Activated CD8-positive, alpha-beta T cell treated with anti-CD3 and anti-CD28 coated beads, Interleukin-2, amount 10 ng/mL, durations not matched to agents 7 days and 5 days (primary cell): ENCODE measurements around the gene ABCA1. TPM values are rescaled to one million over a fixed set of nuclear protein-coding genes. Genes with fewer than 3 reads are reported as not detected.
"Not testable (repeated sequence)": the region's sequence is repeated elsewhere in the genome, so short reads cannot be mapped to it uniquely, and the experiment has no call there.

Source experiments
- ATAC-seq: fragments of 150-1000 bp; cut with Tn5 transposase; one replicate; pipeline ENCODE4 v1.10.0; 2021; ENCODE audit warnings: moderate library complexity
- CTCF ChIA-PET: fragments of 350-600 bp; sonication (Branson Sonifier 250); formaldehyde crosslinking; loops from one replicate; lab custom pipeline; 2021; ENCODE audit warnings: antibody characterized with exemption; lab: Charles Lee
- POLR2A ChIA-PET: fragments of 350-600 bp; sonication (Branson Sonifier 250); formaldehyde crosslinking; loops from one replicate; lab custom pipeline; 2021; ENCODE audit warnings: antibody characterized with exemption; lab: Charles Lee
- DNase-seq: peaks from one replicate; pipeline ENCODE4 v3.0.0-alpha.2; 2020
- H3K27ac Mint-ChIP-seq: one replicate; pipeline ENCODE4 v1.8.0; 2021; ENCODE audit warnings: mild to moderate bottlenecking, mixed read lengths
- H3K27me3 Mint-ChIP-seq: one replicate; pipeline ENCODE4 v1.8.0; 2021; ENCODE audit warnings: low read depth, mixed read lengths
- H3K36me3 Mint-ChIP-seq: one replicate; pipeline ENCODE4 v1.8.0; 2021; ENCODE audit warnings: low read depth, mixed read lengths
- H3K4me1 Mint-ChIP-seq: one replicate; pipeline ENCODE4 v1.8.0; 2021; ENCODE audit warnings: low read depth, mixed read lengths
- H3K4me3 Mint-ChIP-seq: one replicate; pipeline ENCODE4 v1.8.0; 2021; ENCODE audit warnings: mild to moderate bottlenecking, mixed read lengths
- H3K9me3 Mint-ChIP-seq: one replicate; pipeline ENCODE4 v1.8.0; 2022; ENCODE audit warnings: mixed read lengths; ENCODE audit not compliant: insufficient read depth
- total RNA-seq, 2 experiments: library from RNA; stranded (reverse); gene quantifications; one replicate each; pipeline ENCODE4 v1.2.3, GENCODE V29; 2021

The ABCA1 gene
- total RNA-seq, 2 experiments from 2014 or later: 0.03 TPM; not detected in 1

GRCh38 chr9:104779946-104780535 lies 147.9 kb downstream of the ABCA1 start:
- Mint-ChIP-seq H3K9me3 (no peaks in the 10 kb centered on the region), H3K27ac (no peak overlapping the region), H3K27me3 (peaks cover 4% of the 10 kb centered on the region), H3K4me3 (no peak overlapping the region), H3K36me3 (no peaks in the 10 kb centered on the region), H3K4me1 (no peaks in the 10 kb centered on the region)
- DNase-seq: no peak
- ChIA-PET CTCF (interaction anchor here (0.7 kb wide), 1 partner anchor 583 kb away, joined by 3 read pairs; no protein-coding TSS in a partner anchor), POLR2A (no interaction called here)
- ATAC-seq: no peak

- CTCF ChIA-PET: no interaction called here
- H3K36me3 Mint-ChIP-seq: no peaks in the 10 kb centered on the region
- no peak overlapping the region for H3K4me3 Mint-ChIP-seq
- DNase-seq: no peak
- no peaks in the 10 kb centered on the region for H3K4me1 Mint-ChIP-seq
- H3K27me3 Mint-ChIP-seq: peaks cover 4% of the 10 kb centered on the region
- no peaks in the 10 kb centered on the region for H3K9me3 Mint-ChIP-seq
- no peak for ATAC-seq
- no peak overlapping the region for H3K27ac Mint-ChIP-seq
- POLR2A ChIA-PET: no interaction called here
These were observed 148.6 kb downstream of the ABCA1 start for GRCh38 chr9:104779334-104779733.

GRCh38 chr9:104778802-104779201 lies 149.2 kb downstream of the ABCA1 start:
- CTCF ChIA-PET: no interaction called here
- no peak overlapping the region for H3K27ac Mint-ChIP-seq
- POLR2A ChIA-PET: no interaction called here

DNA sequence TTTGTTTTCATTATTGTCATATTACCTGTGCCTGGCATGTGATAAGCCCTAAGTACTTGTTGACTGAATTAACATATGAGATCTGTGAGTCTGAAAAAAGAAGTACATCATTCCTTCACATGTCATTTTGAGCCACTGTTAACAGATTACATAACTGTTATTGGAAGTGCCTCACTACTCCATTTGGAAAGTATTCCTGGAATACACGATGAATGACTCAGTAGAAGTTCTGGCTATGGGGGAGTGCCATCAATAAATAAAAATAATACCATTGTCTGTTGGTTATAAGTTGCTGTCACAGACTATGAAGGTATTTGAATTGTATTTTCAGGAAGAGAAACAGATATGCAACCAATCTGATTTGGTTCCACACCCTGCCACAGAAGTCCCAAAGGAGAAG lies 151.2 kb downstream of the ABCA1 start:
- ChIA-PET POLR2A (no interaction called here), CTCF (no interaction called here)
- Mint-ChIP-seq H3K27me3 (peaks cover 4% of the 10 kb centered on the region), H3K36me3 (no peaks in the 10 kb centered on the region), H3K4me3 (no peak overlapping the region), H3K27ac (no peak overlapping the region), H3K4me1 (no peaks in the 10 kb centered on the region), H3K9me3 (no peaks in the 10 kb centered on the region)
- ATAC-seq (no peak), DNase-seq (no peak)

More at GRCh38 chr9:104778802-104779201, 149.2 kb downstream of the ABCA1 start:
- Mint-ChIP-seq H3K4me1 (no peaks in the 10 kb centered on the region), H3K4me3 (no peak overlapping the region), H3K36me3 (no peaks in the 10 kb centered on the region), H3K27me3 (peaks cover 4% of the 10 kb centered on the region), H3K9me3 (no peaks in the 10 kb centered on the region)
- DNase-seq: no peak
- ATAC-seq: no peak

DNA sequence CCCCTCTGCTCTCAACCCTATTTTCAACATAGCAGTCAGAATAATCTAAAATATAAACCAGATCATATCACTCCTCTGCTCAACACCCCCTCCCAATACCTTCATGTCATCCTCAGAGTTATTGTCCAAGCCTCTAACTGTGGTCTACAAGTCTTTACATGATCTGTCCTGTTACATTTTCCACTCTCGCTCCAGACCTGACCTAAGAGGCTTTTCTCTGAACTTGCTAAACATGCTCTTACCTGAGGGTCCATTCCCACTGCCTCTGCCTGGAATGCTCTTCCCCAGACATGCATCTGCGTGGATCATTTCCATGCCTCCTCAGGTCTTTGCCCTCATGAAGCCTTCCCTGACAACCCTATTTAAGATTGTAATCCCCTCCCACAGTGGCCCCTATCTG lies 152.0 kb downstream of the ABCA1 start:
- Mint-ChIP-seq H3K9me3 (no peaks in the 10 kb centered on the region), H3K27ac (no peak overlapping the region), H3K4me3 (no peak overlapping the region), H3K36me3 (no peaks in the 10 kb centered on the region), H3K4me1 (no peaks in the 10 kb centered on the region), H3K27me3 (peaks cover 7% of the 10 kb centered on the region)
- ATAC-seq (no peak), DNase-seq (no peak)
- ChIA-PET CTCF (no interaction called here), POLR2A (no interaction called here)

DNA sequence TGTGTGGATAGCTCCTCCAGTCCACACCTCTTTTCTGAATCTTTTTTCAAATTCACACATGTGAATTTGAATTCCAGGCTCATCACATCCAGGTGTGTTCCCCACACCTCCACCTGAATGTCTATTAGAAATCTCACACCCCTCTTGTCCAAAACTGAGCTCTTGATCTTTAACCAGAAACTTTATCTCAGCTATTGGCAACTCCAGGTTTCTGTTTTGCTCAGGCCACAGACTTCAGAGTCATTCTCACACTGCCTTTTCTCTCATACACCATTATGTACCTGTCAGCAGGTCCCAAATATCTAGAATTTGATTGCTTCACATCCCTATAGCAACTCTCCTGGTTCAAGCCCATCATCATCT lies 152.4 kb downstream of the ABCA1 start:
- DNase-seq (no peak), ATAC-seq (no peak)
- Mint-ChIP-seq H3K4me3 (no peak overlapping the region), H3K36me3 (no peaks in the 10 kb centered on the region), H3K9me3 (no peaks in the 10 kb centered on the region), H3K4me1 (no peaks in the 10 kb centered on the region), H3K27me3 (peaks cover 7% of the 10 kb centered on the region), H3K27ac (no peak overlapping the region)
- POLR2A ChIA-PET: no interaction called here
- CTCF ChIA-PET: no interaction called here

GRCh38 chr9:104774831-104775573 lies 153.0 kb downstream of the ABCA1 start:
- CTCF ChIA-PET: no interaction called here
- Mint-ChIP-seq H3K27me3 (peaks cover 7% of the 10 kb centered on the region), H3K4me3 (no peak overlapping the region), H3K27ac (no peak overlapping the region), H3K9me3 (no peaks in the 10 kb centered on the region), H3K36me3 (no peaks in the 10 kb centered on the region), H3K4me1 (no peaks in the 10 kb centered on the region)
- POLR2A ChIA-PET: no interaction called here
- DNase-seq (no peak), ATAC-seq (no peak)

- ChIA-PET POLR2A (no interaction called here), CTCF (no interaction called here)
- DNase-seq (no peak), ATAC-seq (no peak)
- Mint-ChIP-seq H3K27me3 (peaks cover 9% of the 10 kb centered on the region), H3K4me1 (no peaks in the 10 kb centered on the region), H3K9me3 (no peaks in the 10 kb centered on the region), H3K27ac (no peak overlapping the region), H3K36me3 (no peaks in the 10 kb centered on the region), H3K4me3 (no peak overlapping the region)
These were observed 153.8 kb downstream of the ABCA1 start for GRCh38 chr9:104774132-104774531.

DNA sequence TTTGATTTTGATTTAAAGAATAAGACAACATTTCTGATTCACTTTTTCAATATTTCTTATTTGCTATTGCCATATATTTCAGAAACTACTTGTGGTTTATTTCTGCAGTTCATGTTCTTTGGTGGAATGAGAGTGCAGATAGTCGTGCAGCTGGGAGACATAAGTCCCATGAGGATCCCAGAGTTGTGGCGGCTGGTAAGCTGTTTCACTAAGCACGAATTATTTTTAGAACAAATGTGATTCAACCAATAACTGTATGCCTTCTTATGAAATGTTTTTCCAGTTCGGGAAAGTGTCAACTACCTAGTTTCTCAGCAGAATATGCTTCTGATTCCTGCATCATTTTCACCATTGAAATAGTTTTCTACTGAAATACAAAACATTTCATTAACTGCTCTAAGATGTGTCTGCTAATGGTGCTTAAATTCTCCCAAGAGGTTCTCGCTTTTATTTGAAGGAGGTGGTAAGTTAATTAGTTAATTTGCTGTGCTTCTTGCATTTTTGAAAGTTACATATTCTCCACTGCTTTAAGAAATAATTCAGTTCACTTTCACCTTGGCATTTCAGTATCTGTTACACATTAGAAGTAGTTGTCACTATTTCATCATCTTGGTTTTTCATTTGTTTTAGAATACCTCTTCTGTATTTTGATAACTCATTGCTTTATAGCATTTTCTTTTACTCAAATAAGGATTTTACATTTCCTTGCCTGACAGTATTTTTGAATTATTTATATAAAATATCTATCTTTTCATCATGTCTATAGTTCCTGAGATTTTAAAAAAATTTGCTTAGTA lies 155.0 kb downstream of the ABCA1 start:
- CTCF ChIA-PET: no interaction called here
- no peak overlapping the region for H3K4me3 Mint-ChIP-seq

DNA sequence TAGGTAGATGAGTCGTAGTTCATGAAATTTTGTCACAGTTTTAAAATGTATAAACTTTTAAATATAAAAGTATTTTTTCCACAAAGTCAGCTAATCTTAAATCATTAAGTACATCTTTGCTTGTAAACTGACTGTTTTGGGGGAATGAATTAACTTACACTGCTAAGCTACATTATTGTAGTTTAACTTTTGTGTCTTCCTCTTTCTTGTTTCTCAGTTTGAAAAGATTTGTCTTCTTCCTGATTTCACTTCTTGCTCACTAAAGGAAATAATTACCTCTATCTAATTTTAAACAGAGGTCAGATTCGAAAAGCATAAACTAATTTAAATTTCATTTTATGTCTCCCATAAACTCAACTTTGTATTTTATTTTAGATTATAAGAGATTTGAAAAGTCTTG lies 158.3 kb downstream of the ABCA1 start:
- CTCF ChIA-PET: no interaction called here
- Mint-ChIP-seq H3K27me3 (peaks cover 5% of the 10 kb centered on the region), H3K36me3 (no peaks in the 10 kb centered on the region), H3K9me3 (no peaks in the 10 kb centered on the region), H3K4me3 (no peak overlapping the region), H3K4me1 (no peaks in the 10 kb centered on the region), H3K27ac (no peak overlapping the region)
- POLR2A ChIA-PET: no interaction called here
- ATAC-seq: no peak
- DNase-seq: no peak

More for the DNA sequence above, 155.0 kb downstream of the ABCA1 start:
- no peak overlapping the region for H3K27ac Mint-ChIP-seq
- H3K4me1 Mint-ChIP-seq: no peaks in the 10 kb centered on the region
- H3K9me3 Mint-ChIP-seq: no peaks in the 10 kb centered on the region
- peaks cover 8% of the 10 kb centered on the region for H3K27me3 Mint-ChIP-seq
- POLR2A ChIA-PET: no interaction called here
- DNase-seq (no peak), ATAC-seq (no peak)
- no peaks in the 10 kb centered on the region for H3K36me3 Mint-ChIP-seq

DNA sequence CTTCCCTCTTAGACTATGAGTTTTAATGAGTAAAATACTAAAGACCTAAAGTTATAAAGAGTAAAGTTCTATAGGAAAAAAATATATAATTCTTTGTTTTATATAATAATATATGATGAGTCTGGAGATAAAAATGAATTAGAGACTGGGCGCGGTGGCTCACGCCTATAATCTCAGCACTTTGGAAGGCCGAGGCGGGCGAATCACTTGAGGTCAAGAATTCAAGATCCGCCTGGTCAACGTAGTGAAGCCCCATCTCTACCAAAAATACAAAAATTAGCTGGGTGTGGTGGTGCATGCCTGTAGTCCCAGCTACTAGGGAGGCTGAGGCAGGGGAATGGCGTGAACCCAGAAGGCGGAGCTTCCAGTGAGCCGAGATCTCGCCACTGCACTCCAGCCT lies 158.9 kb downstream of the ABCA1 start:
- POLR2A ChIA-PET, CTCF ChIA-PET: not testable (repeated sequence)

DNA sequence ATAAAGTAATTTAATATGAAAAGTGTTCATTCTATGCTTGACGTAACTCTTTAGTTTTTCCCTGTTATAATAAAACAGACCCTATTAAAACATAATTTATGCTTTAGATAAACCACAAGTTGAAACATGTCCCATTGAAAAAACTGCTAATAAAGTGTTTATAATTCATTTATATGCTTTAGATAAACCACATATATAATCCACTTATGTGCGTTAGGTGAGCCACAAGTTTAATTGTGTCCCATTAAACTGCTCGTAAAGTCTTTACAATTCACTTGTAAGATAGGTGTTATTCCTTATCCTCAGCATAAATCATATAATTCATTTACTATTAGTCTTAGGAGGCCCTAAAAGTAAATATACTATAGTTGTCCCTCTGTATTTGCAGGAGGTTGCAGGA lies 160.4 kb downstream of the ABCA1 start:
- no peak for DNase-seq
- ATAC-seq: no peak
- H3K4me3 Mint-ChIP-seq: no peak overlapping the region
- H3K4me1 Mint-ChIP-seq: peaks cover 6% of the 10 kb centered on the region
- H3K27ac Mint-ChIP-seq: no peak overlapping the region
- POLR2A ChIA-PET: no interaction called here
- peaks cover 4% of the 10 kb centered on the region for H3K36me3 Mint-ChIP-seq
- no peaks in the 10 kb centered on the region for H3K9me3 Mint-ChIP-seq
- H3K27me3 Mint-ChIP-seq: peaks cover 7% of the 10 kb centered on the region
- CTCF ChIA-PET: no interaction called here

More for the DNA sequence above, 158.9 kb downstream of the ABCA1 start:
- H3K9me3 Mint-ChIP-seq, H3K4me3 Mint-ChIP-seq, ATAC-seq, H3K4me1 Mint-ChIP-seq, H3K36me3 Mint-ChIP-seq, DNase-seq, H3K27ac Mint-ChIP-seq, H3K27me3 Mint-ChIP-seq: not testable (repeated sequence)
